Loucy (cell line): ENCODE results near the gene FAM181B.

Experiments
- H2AFZ ChIP-seq: fragments of 200-600 bp; sonication (generic); 2 replicates; pipeline ENCODE4 v1.6.0; 2016; ENCODE audit warnings: antibody characterized with exemption, mild to moderate bottlenecking, low read length, moderate library complexity
- H3F3A ChIP-seq: fragments of 200-600 bp; 2 replicates; pipeline ENCODE4 v1.6.0; 2016; ENCODE audit warnings: antibody characterized with exemption, low read depth, mild to moderate bottlenecking
- H3K27me3 ChIP-seq: fragments of 200-600 bp; sonication (generic); 2 replicates; pipeline ENCODE4 v1.6.1; 2014; ENCODE audit warnings: low read length, mild to moderate bottlenecking; ENCODE audit not compliant: insufficient read depth, poor library complexity, severe bottlenecking
- H3K36me3 ChIP-seq: fragments of 200-600 bp; sonication (generic); 2 replicates; pipeline ENCODE4 v1.6.1; 2016; ENCODE audit warnings: low read length; ENCODE audit not compliant: insufficient read depth
- H3K4me1 ChIP-seq: fragments of 200-600 bp; sonication (generic); 2 replicates; pipeline ENCODE4 v1.5.1; 2014; ENCODE audit warnings: low read length, mild to moderate bottlenecking; ENCODE audit not compliant: insufficient read depth, poor library complexity, severe bottlenecking
- H3K4me2 ChIP-seq: fragments of 200-600 bp; sonication (generic); 2 replicates; pipeline ENCODE4 v1.6.0; 2014; ENCODE audit warnings: antibody characterized with exemption, low read length, low read depth, mild to moderate bottlenecking; ENCODE audit not compliant: poor library complexity, severe bottlenecking
- H3K4me3 ChIP-seq: fragments of 200-600 bp; sonication (generic); 2 replicates; pipeline ENCODE4 v1.5.1; 2014; ENCODE audit warnings: low read length, mild to moderate bottlenecking, mixed read lengths; ENCODE audit not compliant: poor library complexity, severe bottlenecking
- H3K79me2 ChIP-seq: fragments of 200-600 bp; sonication (generic); 2 replicates; pipeline ENCODE4 v1.6.1; 2014; ENCODE audit warnings: low read length; ENCODE audit not compliant: insufficient read depth
- H3K9ac ChIP-seq: fragments of 200-600 bp; sonication (generic); 2 replicates; pipeline ENCODE4 v1.6.0; 2014; ENCODE audit warnings: mild to moderate bottlenecking, low read depth, low read length, moderate library complexity; ENCODE audit not compliant: poor library complexity, severe bottlenecking
- H3K9me2 ChIP-seq: fragments of 200-600 bp; sonication (generic); replicated peaks from 2 replicates; pipeline ENCODE4 v1.6.1; 2016; ENCODE audit warnings: low read depth, low read length, mixed read lengths
- H3K9me3 ChIP-seq: fragments of 200-600 bp; sonication (generic); 2 replicates; pipeline ENCODE4 v1.6.1; 2014; ENCODE audit warnings: mild to moderate bottlenecking, antibody characterized with exemption, low read length, low read depth; ENCODE audit not compliant: insufficient read depth
- H4K20me1 ChIP-seq: fragments of 200-600 bp; sonication (generic); 2 replicates; pipeline ENCODE4 v1.6.0; 2014; ENCODE audit warnings: antibody characterized with exemption, low read length, mild to moderate bottlenecking; ENCODE audit not compliant: insufficient read depth, poor library complexity, severe bottlenecking
- EZH2phosphoT487 ChIP-seq: fragments of 200-600 bp; IDR thresholded peaks from 2 replicates; pipeline ENCODE4 v1.6.1; 2018; ENCODE audit warnings: antibody characterized with exemption, mild to moderate bottlenecking, moderate library complexity, borderline replicate concordance
- TF ChIP-seq, protein P1 (sequence below): fragments of 200-600 bp; sonication (generic); conservative IDR thresholded peaks from 2 replicates; pipeline ENCODE4 v1.5.1; 2014; ENCODE audit warnings: mild to moderate bottlenecking, antibody characterized with exemption, low read length

FAM181B gene

DNA sequence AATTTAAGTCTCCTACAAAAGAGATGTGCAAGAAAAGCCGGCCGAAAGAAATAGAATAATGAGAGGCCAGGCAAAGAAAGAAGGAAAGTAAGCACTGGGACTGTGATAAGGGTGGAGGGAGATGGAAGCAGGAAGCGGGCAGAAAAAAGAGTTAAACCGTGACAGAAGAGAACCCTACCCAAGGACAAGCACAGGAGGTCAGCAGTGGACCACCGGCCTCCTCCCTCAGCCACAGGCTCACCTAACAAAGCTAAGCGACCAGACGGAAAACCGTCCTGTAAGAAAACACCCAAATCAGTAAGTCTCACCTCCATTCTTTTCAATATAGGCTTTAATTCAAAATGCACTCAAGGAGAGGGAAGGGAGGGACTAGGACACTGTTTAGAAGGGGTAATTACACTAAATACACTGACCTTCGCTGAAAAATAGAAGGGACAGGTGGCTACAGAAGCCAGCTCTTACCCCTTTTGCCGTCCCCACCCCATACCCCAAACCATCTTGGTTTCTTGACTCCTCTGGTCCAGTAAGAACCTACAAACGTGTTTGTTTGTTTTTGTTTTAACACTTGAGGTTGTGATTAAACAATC lies 1.9 kb downstream of the FAM181B start:
- Histone ChIP-seq H3K27me3 (no peaks in the 10 kb centered on the region), H3F3A (no peaks in the 10 kb centered on the region), H3K36me3 (no peaks in the 10 kb centered on the region), H3K9me3 (no peaks in the 10 kb centered on the region; the same call in 1 of the 2 replicates), H3K9me2 (no peaks in the 10 kb centered on the region), H3K4me1 (no peaks in the 10 kb centered on the region), H3K4me3 (no peak overlapping the region), H2AFZ (no peak overlapping the region), H3K4me2 (no peak overlapping the region), H3K79me2 (no peaks in the 10 kb centered on the region), H3K9ac (no peak overlapping the region), H4K20me1 (no peaks in the 10 kb centered on the region)
- no peak for TF ChIP-seq EZH2phosphoT487
- TF ChIP-seq, protein P1, sequence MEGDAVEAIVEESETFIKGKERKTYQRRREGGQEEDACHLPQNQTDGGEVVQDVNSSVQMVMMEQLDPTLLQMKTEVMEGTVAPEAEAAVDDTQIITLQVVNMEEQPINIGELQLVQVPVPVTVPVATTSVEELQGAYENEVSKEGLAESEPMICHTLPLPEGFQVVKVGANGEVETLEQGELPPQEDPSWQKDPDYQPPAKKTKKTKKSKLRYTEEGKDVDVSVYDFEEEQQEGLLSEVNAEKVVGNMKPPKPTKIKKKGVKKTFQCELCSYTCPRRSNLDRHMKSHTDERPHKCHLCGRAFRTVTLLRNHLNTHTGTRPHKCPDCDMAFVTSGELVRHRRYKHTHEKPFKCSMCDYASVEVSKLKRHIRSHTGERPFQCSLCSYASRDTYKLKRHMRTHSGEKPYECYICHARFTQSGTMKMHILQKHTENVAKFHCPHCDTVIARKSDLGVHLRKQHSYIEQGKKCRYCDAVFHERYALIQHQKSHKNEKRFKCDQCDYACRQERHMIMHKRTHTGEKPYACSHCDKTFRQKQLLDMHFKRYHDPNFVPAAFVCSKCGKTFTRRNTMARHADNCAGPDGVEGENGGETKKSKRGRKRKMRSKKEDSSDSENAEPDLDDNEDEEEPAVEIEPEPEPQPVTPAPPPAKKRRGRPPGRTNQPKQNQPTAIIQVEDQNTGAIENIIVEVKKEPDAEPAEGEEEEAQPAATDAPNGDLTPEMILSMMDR: no peak

DNA sequence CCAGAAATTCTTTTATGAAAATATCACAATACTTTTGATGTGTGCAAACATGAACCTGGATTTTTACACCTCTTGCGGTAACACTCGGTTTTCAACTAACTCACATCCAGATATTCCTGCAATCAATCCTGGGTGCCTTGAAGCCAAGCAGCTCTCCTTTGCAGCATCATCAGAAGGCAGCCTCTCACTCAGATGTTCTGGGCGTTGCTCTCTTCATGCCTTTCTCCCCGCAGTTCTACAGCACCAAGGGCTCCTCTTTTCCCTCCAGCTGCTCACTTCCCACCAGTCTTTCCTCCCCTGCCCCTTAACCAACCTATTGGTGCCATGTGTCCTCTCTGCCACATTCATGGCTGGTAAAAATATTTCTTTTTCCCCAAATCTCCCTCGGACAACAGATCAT lies 2.9 kb downstream of the FAM181B start:
- H4K20me1 ChIP-seq: no peaks in the 10 kb centered on the region
- H3K27me3 ChIP-seq: no peaks in the 10 kb centered on the region
- TF ChIP-seq, protein P1: no peak
- TF ChIP-seq EZH2phosphoT487: no peak
- H3K4me2 ChIP-seq: no peak overlapping the region
- no peaks in the 10 kb centered on the region; the same call in 1 of the 2 replicates for H3K9me3 ChIP-seq
- H3K4me1 ChIP-seq: no peaks in the 10 kb centered on the region
- H3F3A ChIP-seq: no peaks in the 10 kb centered on the region
- H3K36me3 ChIP-seq: no peaks in the 10 kb centered on the region
- H2AFZ ChIP-seq: 0 out of 2 replicates have a peak overlapping the region, but pooled peaks have one; percentile 41
- no peak overlapping the region for H3K9ac ChIP-seq
- no peaks in the 10 kb centered on the region for H3K79me2 ChIP-seq
- H3K4me3 ChIP-seq: no peak overlapping the region
- no peaks in the 10 kb centered on the region for H3K9me2 ChIP-seq

DNA sequence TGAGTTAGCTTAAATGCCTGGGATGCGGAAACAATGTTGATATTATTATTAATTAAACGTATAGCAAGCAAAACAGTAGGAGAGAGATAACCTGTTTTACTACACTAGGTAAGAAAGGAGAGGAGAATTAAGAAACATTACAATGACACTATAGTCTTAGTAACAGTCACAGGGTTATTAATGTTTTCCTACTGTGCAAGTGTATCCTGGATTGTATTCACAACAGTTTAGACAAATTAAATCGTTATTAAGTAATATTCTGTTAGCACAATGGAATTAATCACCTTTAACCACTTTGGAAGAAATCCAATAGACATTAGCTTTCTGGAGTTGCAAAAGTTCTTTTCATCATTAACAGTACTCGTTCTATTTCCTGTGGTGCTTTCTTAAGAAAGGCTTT lies 3.4 kb downstream of the FAM181B start:
- Histone ChIP-seq H3K4me3 (no peak overlapping the region), H3K4me2 (no peak overlapping the region), H3K27me3 (no peaks in the 10 kb centered on the region), H3K79me2 (no peaks in the 10 kb centered on the region), H4K20me1 (no peaks in the 10 kb centered on the region), H3K36me3 (no peaks in the 10 kb centered on the region), H2AFZ (no peak overlapping the region), H3K9ac (no peak overlapping the region), H3K9me3 (no peaks in the 10 kb centered on the region; the same call in 1 of the 2 replicates), H3F3A (no peaks in the 10 kb centered on the region), H3K9me2 (no peaks in the 10 kb centered on the region), H3K4me1 (no peaks in the 10 kb centered on the region)
- TF ChIP-seq EZH2phosphoT487: no peak
- TF ChIP-seq, protein P1: no peak
